Dermis lymphatic vessel endothelial cell (primary cell): ENCODE data around the gene ARHGEF6. TPM values are rescaled to one million over a fixed set of nuclear protein-coding genes. Genes with fewer than 3 reads are reported as not detected.

Experiments used
- total RNA-seq: library from RNA; depleted of rRNA; stranded (reverse); fragments of >200 nt; gene quantifications from 2 replicates; pipeline ENCODE4 v1.2.1, GENCODE V29; 2014

Gene ARHGEF6
- 20.4 and 24.6 TPM in 2 replicates for total RNA-seq

GRCh38 chrX:136780763-136781162, at the start of gene ARHGEF6:
ARHGEF6 (minus strand) TSS chrX:136780932; CDS start chrX:136780882, 50 bp downstream.

GRCh38 chrX:136647677-136648360, 132.9 kb downstream of the ARHGEF6 start, which contains the start of gene CD40LG:
CD40LG (plus strand) TSS chrX:136648158; CDS start chrX:136648249, 91 bp downstream.

Other genes starting within 250 kb of the ARHGEF6 start
- gene VGLL1, start 248.7 kb downstream of the ARHGEF6 start, total RNA-seq, result not detected in 2 replicates
- gene CD40LG, start 132.8 kb downstream of the ARHGEF6 start, total RNA-seq, result not detected in 2 replicates
- 128 and 223 TPM in 2 replicates for gene RBMX, start 99.8 kb upstream of the ARHGEF6 start, total RNA-seq